Left ventricle myocardium superior (tissue), 1 donor: ENCODE data around the gene DDRGK1. TPM values are rescaled to one million over a fixed set of nuclear protein-coding genes. Genes with fewer than 3 reads are reported as not detected.

Experiments used
- ATAC-seq: fragments of 200-7000 bp; cut with Tn5 transposase; one replicate; pipeline ENCODE4 v1.9.1; 2020; ENCODE audit warnings: mild to moderate bottlenecking, moderate library complexity
- DNase-seq: peaks from one replicate; pipeline ENCODE4 v3.0.0-alpha.2; 2020
- intact Hi-C: fragments of 100-400 bp; cut with micrococcal nuclease; formaldehyde crosslinking; loops from one replicate; pipeline ENCODE4 v1.11.0; 2022
- total RNA-seq: library from RNA; stranded (reverse); fragmentation: NEBNext Ultra II Directional; extraction: Animal tissue kit (Norgen Biotek cat#: 25700); gene quantifications from one replicate; pipeline ENCODE4 v1.2.1, GENCODE V29; 2021
- donor health status: DM: no; HTN: yes; CAD: no; lungs with severe emphysema.

DDRGK1 gene
- total RNA-seq, 1 donor from 2014 or later: 37.2 TPM

GRCh38 chr20:3237011-3237957, 32.8 kb upstream of the DDRGK1 start:
- DNase-seq (no peak), ATAC-seq (no peak)
- intact Hi-C loops: no loop called here

- no peak for ATAC-seq
- no peak for DNase-seq
- intact Hi-C loops: no loop called here
Observed at GRCh38 chr20:3235666-3236324, 31.3 kb upstream of the DDRGK1 start.

GRCh38 chr20:3233991-3234498, 29.6 kb upstream of the DDRGK1 start:
- no peak for ATAC-seq
- DNase-seq: no peak
- intact Hi-C loops: no loop called here

- DNase-seq: no peak
- ATAC-seq: no peak
- intact Hi-C loops: no loop called here
Observed at GRCh38 chr20:3233131-3233990, 28.9 kb upstream of the DDRGK1 start.

GRCh38 chr20:3231889-3232588, 27.6 kb upstream of the DDRGK1 start:
- ATAC-seq (no peak), DNase-seq (no peak)
- intact Hi-C loops: no loop called here

- ATAC-seq: no peak
- DNase-seq: no peak
- intact Hi-C loops: no loop called here
Observed at GRCh38 chr20:3231116-3231515, 26.6 kb upstream of the DDRGK1 start.

GRCh38 chr20:3229798-3230197, 25.3 kb upstream of the DDRGK1 start:
- no peak for DNase-seq
- no peak for ATAC-seq
- intact Hi-C loops: no loop called here

GRCh38 chr20:3229158-3229557, 24.7 kb upstream of the DDRGK1 start:
- no peak for ATAC-seq
- intact Hi-C loops: no loop called here
- DNase-seq: no peak

- intact Hi-C loops: no loop called here
- ATAC-seq (no peak), DNase-seq (no peak)
Observed at GRCh38 chr20:3228750-3229032, 24.2 kb upstream of the DDRGK1 start.

GRCh38 chr20:3227936-3228749, 23.7 kb upstream of the DDRGK1 start:
- intact Hi-C loops: no loop called here
- ATAC-seq (no peak), DNase-seq (no peak)

GRCh38 chr20:3227506-3227905, 23.0 kb upstream of the DDRGK1 start:
- ATAC-seq: no peak
- DNase-seq: no peak
- intact Hi-C loops: no loop called here

GRCh38 chr20:3226864-3227263, 22.4 kb upstream of the DDRGK1 start:
- ATAC-seq (no peak), DNase-seq (no peak)
- intact Hi-C loops: no loop called here

GRCh38 chr20:3226093-3226492, 21.6 kb upstream of the DDRGK1 start:
- no peak for ATAC-seq
- intact Hi-C loops: no loop called here
- DNase-seq: no peak

GRCh38 chr20:3224681-3225421, 20.4 kb upstream of the DDRGK1 start:
- DNase-seq: no peak
- intact Hi-C loops: no loop called here
- ATAC-seq: no peak

- DNase-seq: no peak
- no peak for ATAC-seq
- intact Hi-C loops: no loop called here
Observed at GRCh38 chr20:3223994-3224680, 19.7 kb upstream of the DDRGK1 start.

GRCh38 chr20:3223651-3223993, 19.1 kb upstream of the DDRGK1 start:
- DNase-seq: no peak
- ATAC-seq: no peak
- intact Hi-C loops: no loop called here
